HepG2 (cell line): ENCODE data around the gene CELSR2. TPM values are rescaled to one million over a fixed set of nuclear protein-coding genes. Genes with fewer than 3 reads are reported as not detected.
A peak's percentile ranks its signal among the peaks of the same experiment; 100 is the strongest.

Experiments used
- ATAC-seq: fragments of 200-7000 bp; cut with Tn5 transposase; 3 replicates; pipeline ENCODE4 v1.9.1; 2020; ENCODE audit warnings: mild to moderate bottlenecking, moderate library complexity
- BruUV-seq: library from RNA; stranded (reverse); fragments of 400-500 nt; replicated peaks from 2 replicates; lab custom pipeline; 2021; lab: Mats Ljungman, UMichigan
- CTCF ChIA-PET: fragments of 300-600 bp; formaldehyde crosslinking; extraction: SDS; loops from one replicate; lab custom pipeline; 2021; ENCODE audit warnings: low total read pairs, inconsistent platforms, low intra/inter-chr PET ratio; lab: Yijun Ruan, JAX
- POLR2A ChIA-PET: fragments of 350-600 bp; sonication (Branson Sonifier 250); formaldehyde crosslinking; loops from one replicate; lab custom pipeline; 2020; ENCODE audit warnings: antibody characterized with exemption, inconsistent platforms; lab: Yijun Ruan, JAX
- DNase-seq: peaks from one replicate; pipeline ENCODE4 v3.0.0-alpha.2; 2015; ENCODE audit warnings: low spot score
- FAIRE-seq: peaks from 3 replicates; lab custom pipeline; 2011; peaks lifted over from hg19 to GRCh38; lab: Jason Lieb, UNC
- H2AFZ ChIP-seq: one replicate; pipeline ENCODE4 v1.6.1; 2011; ENCODE audit warnings: low read length, inconsistent platforms
- H3K27ac ChIP-seq: fragments of 300-600 bp; 3 replicates; pipeline ENCODE4 v1.8.0; 2011; ENCODE audit warnings: mixed run types, mild to moderate bottlenecking, mixed read lengths, low read length, inconsistent platforms; ENCODE audit not compliant: insufficient read depth; ENCODE audit errors: extremely low read length
- H3K27me3 ChIP-seq, 2 experiments: fragments of 200-600 bp in 1 of 2; 2 replicates in 1 of 2; 3 replicates in 1 of 2; pipeline versions ENCODE4 v1.6.0 to v1.8.0; 2011; ENCODE audit warnings: low read length in 2 of 2, mild to moderate bottlenecking in 2 of 2, moderate library complexity in 2 of 2, inconsistent platforms in 1 of 2; ENCODE audit not compliant: insufficient read depth in 2 of 2, control insufficient read depth in 1 of 2
- H3K36me3 ChIP-seq, 2 experiments: fragments of 200-600 bp in 1 of 2; replicated peaks in 1 of 2; 2 replicates in 1 of 2; 3 replicates in 1 of 2; pipeline versions ENCODE4 v1.5.1 to v1.8.0; 2011; ENCODE audit warnings: low read length in 2 of 2, inconsistent platforms in 1 of 2; ENCODE audit not compliant: insufficient read depth in 2 of 2, control insufficient read depth in 1 of 2
- H3K4me1 ChIP-seq: 2 replicates; pipeline ENCODE4 v1.5.1; 2012; ENCODE audit warnings: low read length, inconsistent platforms; ENCODE audit not compliant: insufficient read depth
- H3K4me2 ChIP-seq: 2 replicates; pipeline ENCODE4 v1.6.0; 2011; ENCODE audit warnings: low read depth, low read length, inconsistent platforms
- H3K4me3 ChIP-seq, 3 experiments: fragments of 200-600 bp in 1 of 3; sonication (generic), shearing (Covaris generic) in 1 of 3; replicated peaks in 1 of 3; 2 replicates each; pipeline ENCODE4 v1.5.1; 2011 to 2016; ENCODE audit warnings: low read length in 3 of 3, inconsistent platforms in 2 of 3, low read depth in 2 of 3, mild to moderate bottlenecking in 2 of 3, control low read depth in 1 of 3, mixed read lengths in 1 of 3; ENCODE audit not compliant: insufficient read depth in 1 of 3
- H3K79me2 ChIP-seq: one replicate; pipeline ENCODE4 v1.6.1; 2011; ENCODE audit warnings: low read length, inconsistent platforms; ENCODE audit not compliant: insufficient read depth
- H3K9ac ChIP-seq: 2 replicates; pipeline ENCODE4 v1.6.0; 2011; ENCODE audit warnings: mild to moderate bottlenecking, low read depth, low read length, inconsistent platforms; ENCODE audit not compliant: insufficient read depth
- H3K9me3 ChIP-seq: 2 replicates; pipeline ENCODE4 v1.5.1; 2012; ENCODE audit warnings: mild to moderate bottlenecking, low read length
- H4K20me1 ChIP-seq: 2 replicates; pipeline ENCODE4 v1.6.0; 2011; ENCODE audit warnings: inconsistent platforms, mild to moderate bottlenecking, low read length, moderate library complexity; ENCODE audit not compliant: insufficient read depth
- PHF21A ChIP-seq: sonication (generic); formaldehyde crosslinking; IDR thresholded peaks from 2 replicates; pipeline ENCODE4 v1.5.0; 2020; ENCODE audit warnings: mild to moderate bottlenecking, missing genetic modification reagents
- RBM22 ChIP-seq: fragments of 200-400 bp; formaldehyde crosslinking; optimal IDR thresholded peaks from 2 replicates; pipeline ENCODE3; 2017; ENCODE audit warnings: mild to moderate bottlenecking, low read length, moderate library complexity
- ZNF331 ChIP-seq: sonication (generic); formaldehyde crosslinking; IDR thresholded peaks from 2 replicates; pipeline ENCODE4 v1.4.0; 2020; ENCODE audit warnings: missing genetic modification reagents
- ZNF350 ChIP-seq: sonication (generic); formaldehyde crosslinking; IDR thresholded peaks from 2 replicates; pipeline ENCODE4 v1.4.0; 2020; ENCODE audit warnings: mild to moderate bottlenecking, low read depth, missing genetic modification reagents, borderline replicate concordance
- ZNF614 ChIP-seq: IDR thresholded peaks from 2 replicates; pipeline ENCODE4 v1.6.1; 2018; ENCODE audit warnings: missing biosample characterization, missing genetic modification reagents, inconsistent platforms, borderline replicate concordance
- ZNF660 ChIP-seq: sonication (generic); formaldehyde crosslinking; IDR thresholded peaks from 2 replicates; pipeline ENCODE4 v1.5.1; 2020; ENCODE audit warnings: mild to moderate bottlenecking, low read depth, missing genetic modification reagents, borderline replicate concordance
- ZSCAN30 ChIP-seq: sonication (generic); formaldehyde crosslinking; IDR thresholded peaks from 2 replicates; pipeline ENCODE4 v1.5.0; 2020; ENCODE audit warnings: mild to moderate bottlenecking, missing genetic modification reagents
- WGBS: methylation state at CpG from one replicate; pipeline ENCODE4 v1.1.6; 2017; ENCODE audit warnings: low lambda C conversion rate; 5-methylcytosine and 5-hydroxymethylcytosine counted together
- in situ Hi-C: cut with HindIII; loops from 2 replicates; pipeline ENCODE4 v1.10.0; 2017; ENCODE audit warnings: low pct_unique_long_range_greater_than_20kb; ENCODE audit not compliant: extremely low pct_ligation_motif_present
- intact Hi-C: fragments of 100-400 bp; cut with micrococcal nuclease; formaldehyde crosslinking; loops from one replicate; pipeline ENCODE4 v1.10.0; 2022; ENCODE audit not compliant: unreplicated experiment
- polyA plus RNA-seq, 8 experiments: library from polyadenylated mRNA; depleted of rRNA in 3 of 8; stranded (reverse) in 7 of 8; unstranded in 1 of 8; fragments of >200 nt; fragmentation: Illumina TruSeq in 4 of 8; extraction: Trizol in 4 of 8; gene quantifications; 2 replicates each; pipeline versions ENCODE4 v1.2.1 to v1.2.3, GENCODE V29; 2011 to 2016; ENCODE audit warnings: low read depth in 4 of 8, missing spikeins in 1 of 8, mixed read lengths in 1 of 8; ENCODE audit not compliant: insufficient read depth in 1 of 8
- total RNA-seq, 5 experiments: library from RNA; depleted of rRNA; stranded (reverse); fragments of >200 nt; fragmentation: Illumina TruSeq; extraction: Trizol; gene quantifications; 2 replicates each; pipeline ENCODE4 v1.2.3, GENCODE V29; 2016; ENCODE audit warnings: low read depth in 1 of 5
- TF ChIP-seq, protein P1 (sequence below): sonication (generic); formaldehyde crosslinking; IDR thresholded peaks from 2 replicates; pipeline ENCODE4 v1.8.1; 2022; ENCODE audit warnings: mild to moderate bottlenecking, missing genetic modification reagents
- TF ChIP-seq, protein P2 (sequence below): sonication (generic); formaldehyde crosslinking; IDR thresholded peaks from 2 replicates; pipeline ENCODE4 v1.4.0; 2020; ENCODE audit warnings: missing genetic modification reagents
- TF ChIP-seq, protein P3 (sequence below): fragments of 450-650 bp; IDR thresholded peaks from 2 replicates; pipeline ENCODE4 v1.6.1; 2016

CELSR2 gene
- total and polyA plus RNA-seq, 2 of the 13 experiments (the other 11 are each of a cell fraction or from before 2014, with no cell fraction given) = 4.0 to 6.6 TPM

DNA sequence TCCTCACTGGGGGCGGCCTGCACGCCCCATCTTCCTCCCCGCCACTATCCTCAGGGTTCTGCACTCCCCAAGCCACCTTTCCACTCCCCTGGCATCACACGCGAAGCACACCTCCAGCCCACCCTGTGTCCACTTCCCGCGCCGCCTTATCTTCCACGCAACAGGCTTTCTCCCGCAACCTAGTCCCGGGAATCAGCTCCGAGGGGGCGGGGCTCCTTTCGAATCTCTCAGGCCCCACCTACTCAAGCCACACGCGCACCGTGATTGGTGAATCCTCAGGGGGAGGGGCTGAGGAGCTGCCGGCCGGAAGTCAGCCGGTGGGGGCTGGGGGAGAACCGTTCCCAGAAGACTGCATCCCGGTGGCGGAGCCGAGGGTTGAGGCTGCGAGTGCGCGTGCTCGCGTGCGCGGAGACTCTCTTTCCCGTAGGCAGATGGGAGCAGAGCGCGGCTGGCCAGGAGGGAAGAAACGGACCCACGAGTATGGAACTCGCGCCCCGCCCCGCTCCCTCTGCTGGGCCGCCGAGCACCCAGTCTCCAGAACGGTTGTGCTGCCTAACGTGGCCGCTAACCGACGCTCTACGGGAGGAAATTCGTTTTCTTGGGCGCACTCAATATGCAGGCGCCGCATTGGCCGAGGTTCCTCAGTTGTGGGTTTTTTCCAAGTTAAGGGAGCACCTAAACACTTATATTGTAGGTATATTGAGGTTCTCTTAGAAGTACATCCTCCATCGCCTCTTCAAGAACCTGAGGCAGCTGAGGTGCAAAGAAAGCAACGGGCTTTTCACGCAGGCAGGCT lies 33.8 kb downstream of the CELSR2 start, which contains the start of gene PSRC1 (continued):
- TF ChIP-seq, protein P1, sequence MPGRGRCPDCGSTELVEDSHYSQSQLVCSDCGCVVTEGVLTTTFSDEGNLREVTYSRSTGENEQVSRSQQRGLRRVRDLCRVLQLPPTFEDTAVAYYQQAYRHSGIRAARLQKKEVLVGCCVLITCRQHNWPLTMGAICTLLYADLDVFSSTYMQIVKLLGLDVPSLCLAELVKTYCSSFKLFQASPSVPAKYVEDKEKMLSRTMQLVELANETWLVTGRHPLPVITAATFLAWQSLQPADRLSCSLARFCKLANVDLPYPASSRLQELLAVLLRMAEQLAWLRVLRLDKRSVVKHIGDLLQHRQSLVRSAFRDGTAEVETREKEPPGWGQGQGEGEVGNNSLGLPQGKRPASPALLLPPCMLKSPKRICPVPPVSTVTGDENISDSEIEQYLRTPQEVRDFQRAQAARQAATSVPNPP (CRISPR knock-in tag) = no peak; the same call in 1 of the 2 replicates
- TF ChIP-seq ZNF350 = peak; percentile 53; the same call in 1 of the 2 replicates
- TF ChIP-seq ZNF331 (CRISPR knock-in tag) = peak; percentile 71

DNA sequence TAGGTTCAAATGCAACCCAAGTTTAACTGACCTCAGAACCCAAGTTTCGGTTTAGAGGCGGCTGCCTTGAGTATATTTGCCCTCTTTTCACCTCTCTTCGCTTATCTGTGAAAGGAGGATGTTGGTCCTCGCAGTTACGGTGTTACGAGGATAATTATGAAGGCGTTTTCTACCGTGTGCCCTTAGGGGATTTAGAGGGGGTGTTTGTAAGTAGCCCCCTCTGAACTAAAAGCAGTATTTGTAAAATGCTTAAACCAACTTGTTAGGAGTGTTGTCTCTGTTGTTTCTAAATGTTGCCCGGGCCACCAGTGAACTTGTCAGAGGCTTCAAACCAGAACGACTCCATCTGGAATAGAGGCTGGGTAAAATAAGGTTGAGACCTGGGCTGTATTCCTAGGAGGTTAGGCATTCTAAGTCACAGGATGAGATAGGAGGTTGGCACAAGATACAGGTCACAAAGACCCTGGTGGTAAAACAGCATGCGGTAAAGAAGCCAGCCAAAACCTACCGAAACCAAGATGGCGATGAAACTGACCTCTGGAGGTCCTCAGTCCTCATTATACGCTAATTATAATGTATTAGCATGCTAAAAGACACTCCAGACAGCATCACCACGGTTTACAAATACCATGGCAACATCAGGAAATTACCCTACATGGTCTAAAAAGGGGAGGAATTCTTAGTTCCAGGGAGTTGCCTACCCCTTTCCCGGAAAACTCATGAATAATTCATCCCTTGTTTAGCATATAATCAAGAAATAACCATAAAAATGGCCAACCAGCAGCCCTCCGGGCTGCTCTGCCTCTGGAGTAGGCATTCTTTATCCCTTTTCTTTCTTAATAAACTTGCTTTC lies 34.6 kb downstream of the CELSR2 start:
- peaks cover 4 to 12% of the 10 kb centered on the region in 2 experiments; a peak in 2 of 5 replicates for H3K36me3 ChIP-seq
- ChIA-PET CTCF (interaction anchor here (1.9 kb wide), 1 partner anchor 20 kb away, joined by 8 read pairs; no protein-coding TSS in a partner anchor), POLR2A (interaction anchor here (1.2 to 2.0 kb wide), 6 partner anchors 8 to 114 kb away, joined by 3 to 28 read pairs (median 8); partner anchors contain the start of gene SORT1)
- H3K27ac ChIP-seq = peak overlapping the region; percentile 85
- H3K4me1 ChIP-seq = peaks cover 46% of the 10 kb centered on the region
- H3K4me2 ChIP-seq = peak overlapping the region; percentile 89
- no peaks in the 10 kb centered on the region; a peak in 1 of 5 replicates for H3K27me3 ChIP-seq
- peak overlapping the region; percentile 75 to 99 (median 93) for H3K4me3 ChIP-seq
- peaks cover 18% of the 10 kb centered on the region for H3K79me2 ChIP-seq
- in situ Hi-C loops (no loop called here), intact Hi-C loops (loop anchor here (1.0 to 2.0 kb wide), 4 partner anchors 9 to 109 kb away; no protein-coding TSS in a partner anchor)
- no TSS peak for BruUV-seq
- FAIRE-seq (no peak), ATAC-seq (no peak; the same call in 2 of the 3 replicates), DNase-seq (no peak)
- H2AFZ ChIP-seq = peak overlapping the region; percentile 46
- peak overlapping the region; percentile 80 for H3K9ac ChIP-seq
- H4K20me1 ChIP-seq = no peaks in the 10 kb centered on the region
- WGBS = 46% methylated on average over 17 of the region's 17 CpGs
- 0 out of 2 replicates have a peak, but pooled peaks have one; percentile 66 for TF ChIP-seq ZSCAN30 (CRISPR knock-in tag)
- no peak for TF ChIP-seq ZNF660
- TF ChIP-seq, protein P2, sequence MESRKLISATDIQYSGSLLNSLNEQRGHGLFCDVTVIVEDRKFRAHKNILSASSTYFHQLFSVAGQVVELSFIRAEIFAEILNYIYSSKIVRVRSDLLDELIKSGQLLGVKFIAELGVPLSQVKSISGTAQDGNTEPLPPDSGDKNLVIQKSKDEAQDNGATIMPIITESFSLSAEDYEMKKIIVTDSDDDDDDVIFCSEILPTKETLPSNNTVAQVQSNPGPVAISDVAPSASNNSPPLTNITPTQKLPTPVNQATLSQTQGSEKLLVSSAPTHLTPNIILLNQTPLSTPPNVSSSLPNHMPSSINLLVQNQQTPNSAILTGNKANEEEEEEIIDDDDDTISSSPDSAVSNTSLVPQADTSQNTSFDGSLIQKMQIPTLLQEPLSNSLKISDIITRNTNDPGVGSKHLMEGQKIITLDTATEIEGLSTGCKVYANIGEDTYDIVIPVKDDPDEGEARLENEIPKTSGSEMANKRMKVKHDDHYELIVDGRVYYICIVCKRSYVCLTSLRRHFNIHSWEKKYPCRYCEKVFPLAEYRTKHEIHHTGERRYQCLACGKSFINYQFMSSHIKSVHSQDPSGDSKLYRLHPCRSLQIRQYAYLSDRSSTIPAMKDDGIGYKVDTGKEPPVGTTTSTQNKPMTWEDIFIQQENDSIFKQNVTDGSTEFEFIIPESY (CRISPR knock-in tag) = no peak
- TF ChIP-seq RBM22 = peak; percentile 56
- TF ChIP-seq, protein P3, sequence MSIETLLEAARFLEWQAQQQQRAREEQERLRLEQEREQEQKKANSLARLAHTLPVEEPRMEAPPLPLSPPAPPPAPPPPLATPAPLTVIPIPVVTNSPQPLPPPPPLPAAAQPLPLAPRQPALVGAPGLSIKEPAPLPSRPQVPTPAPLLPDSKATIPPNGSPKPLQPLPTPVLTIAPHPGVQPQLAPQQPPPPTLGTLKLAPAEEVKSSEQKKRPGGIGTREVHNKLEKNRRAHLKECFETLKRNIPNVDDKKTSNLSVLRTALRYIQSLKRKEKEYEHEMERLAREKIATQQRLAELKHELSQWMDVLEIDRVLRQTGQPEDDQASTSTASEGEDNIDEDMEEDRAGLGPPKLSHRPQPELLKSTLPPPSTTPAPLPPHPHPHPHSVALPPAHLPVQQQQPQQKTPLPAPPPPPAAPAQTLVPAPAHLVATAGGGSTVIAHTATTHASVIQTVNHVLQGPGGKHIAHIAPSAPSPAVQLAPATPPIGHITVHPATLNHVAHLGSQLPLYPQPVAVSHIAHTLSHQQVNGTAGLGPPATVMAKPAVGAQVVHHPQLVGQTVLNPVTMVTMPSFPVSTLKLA = no peak
- TF ChIP-seq ZNF614 (CRISPR knock-in tag) = 0 out of 2 replicates have a peak, but pooled peaks have one; percentile 10
- 0 out of 2 replicates have a peak, but pooled peaks have one; percentile 8 for TF ChIP-seq PHF21A (CRISPR knock-in tag)
- no peaks in the 10 kb centered on the region for H3K9me3 ChIP-seq
